Prostate gland (tissue), 2 donors: ENCODE data around the gene SLC8A2.

ENCODE experiments used
- POLR2AphosphoS5 ChIP-seq: sonication (generic); formaldehyde crosslinking; IDR thresholded peaks from one replicate; pipeline ENCODE4 v1.6.1; 2017; ENCODE audit warnings: antibody characterized with exemption
- TF ChIP-seq, protein P1 (sequence below), 4 experiments: fragments of 200-600 bp in 2 of 4; fragments of 450-650 bp in 2 of 4; sonication (generic) in 2 of 4; IDR thresholded peaks; 1 replicate in 3 of 4; 2 replicates in 1 of 4; pipeline ENCODE4 v1.5.1; 2016 to 2019; ENCODE audit warnings: antibody characterized with exemption in 4 of 4, mild to moderate bottlenecking in 2 of 4, moderate library complexity in 2 of 4

DNA sequence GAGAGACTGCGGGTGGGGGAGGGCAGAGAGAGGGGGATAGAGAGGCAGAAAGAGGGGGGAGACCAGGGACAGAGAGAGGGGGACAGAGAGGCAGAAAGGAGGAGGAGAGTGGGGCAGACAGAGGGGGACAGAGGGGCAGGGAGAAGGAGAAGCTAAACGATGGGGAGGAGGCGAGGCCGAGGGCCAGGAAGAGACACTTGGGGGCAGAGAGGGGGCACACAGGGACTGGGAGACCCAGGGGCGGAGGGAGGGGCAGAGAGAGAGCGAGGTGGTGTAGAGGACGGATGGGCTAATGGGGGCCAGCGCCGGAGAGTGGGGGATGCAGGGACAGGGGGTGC, 53.0 kb downstream of the SLC8A2 start:
- TF ChIP-seq, protein P1, sequence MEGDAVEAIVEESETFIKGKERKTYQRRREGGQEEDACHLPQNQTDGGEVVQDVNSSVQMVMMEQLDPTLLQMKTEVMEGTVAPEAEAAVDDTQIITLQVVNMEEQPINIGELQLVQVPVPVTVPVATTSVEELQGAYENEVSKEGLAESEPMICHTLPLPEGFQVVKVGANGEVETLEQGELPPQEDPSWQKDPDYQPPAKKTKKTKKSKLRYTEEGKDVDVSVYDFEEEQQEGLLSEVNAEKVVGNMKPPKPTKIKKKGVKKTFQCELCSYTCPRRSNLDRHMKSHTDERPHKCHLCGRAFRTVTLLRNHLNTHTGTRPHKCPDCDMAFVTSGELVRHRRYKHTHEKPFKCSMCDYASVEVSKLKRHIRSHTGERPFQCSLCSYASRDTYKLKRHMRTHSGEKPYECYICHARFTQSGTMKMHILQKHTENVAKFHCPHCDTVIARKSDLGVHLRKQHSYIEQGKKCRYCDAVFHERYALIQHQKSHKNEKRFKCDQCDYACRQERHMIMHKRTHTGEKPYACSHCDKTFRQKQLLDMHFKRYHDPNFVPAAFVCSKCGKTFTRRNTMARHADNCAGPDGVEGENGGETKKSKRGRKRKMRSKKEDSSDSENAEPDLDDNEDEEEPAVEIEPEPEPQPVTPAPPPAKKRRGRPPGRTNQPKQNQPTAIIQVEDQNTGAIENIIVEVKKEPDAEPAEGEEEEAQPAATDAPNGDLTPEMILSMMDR (IDR thresholded peaks at IDR 0.05): no peak
- no peak for TF ChIP-seq POLR2AphosphoS5
